ENCODE data around the gene DBN1.

The DBN1 gene

DNA sequence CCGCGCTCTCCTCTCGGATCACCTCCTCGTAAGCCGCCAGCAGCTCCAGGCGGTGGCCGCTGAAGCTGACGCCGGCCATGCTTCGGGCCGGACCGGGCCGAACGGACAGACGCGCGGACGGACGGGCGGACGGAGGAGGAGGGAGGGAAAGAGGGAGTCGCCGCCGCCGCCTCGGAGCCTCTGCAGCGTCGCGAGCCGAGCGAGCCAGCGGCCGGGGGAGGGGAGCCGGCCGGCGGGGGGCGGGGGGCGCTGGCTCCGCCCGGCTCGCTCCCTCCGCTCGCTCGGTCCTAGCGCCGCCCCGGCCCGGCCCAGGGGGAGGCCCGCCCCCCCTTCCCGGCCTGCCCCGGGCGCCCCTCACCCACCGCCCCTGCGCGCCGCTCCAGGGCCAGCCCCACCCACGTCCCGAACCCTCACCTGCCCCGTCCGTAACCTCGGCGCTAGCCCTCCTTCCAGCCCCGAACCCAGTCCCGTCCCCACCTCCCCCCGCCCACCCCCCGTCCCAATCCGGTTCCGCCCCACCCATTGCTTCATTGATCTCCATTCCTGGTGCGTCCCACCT is at the start of gene DBN1:
TSS of gene DBN1 (minus strand) at position 192 of the 559 bp plus-strand sequence. CDS start at position 79, 113 bp downstream.
- DNase-seq = no peak

DNA sequence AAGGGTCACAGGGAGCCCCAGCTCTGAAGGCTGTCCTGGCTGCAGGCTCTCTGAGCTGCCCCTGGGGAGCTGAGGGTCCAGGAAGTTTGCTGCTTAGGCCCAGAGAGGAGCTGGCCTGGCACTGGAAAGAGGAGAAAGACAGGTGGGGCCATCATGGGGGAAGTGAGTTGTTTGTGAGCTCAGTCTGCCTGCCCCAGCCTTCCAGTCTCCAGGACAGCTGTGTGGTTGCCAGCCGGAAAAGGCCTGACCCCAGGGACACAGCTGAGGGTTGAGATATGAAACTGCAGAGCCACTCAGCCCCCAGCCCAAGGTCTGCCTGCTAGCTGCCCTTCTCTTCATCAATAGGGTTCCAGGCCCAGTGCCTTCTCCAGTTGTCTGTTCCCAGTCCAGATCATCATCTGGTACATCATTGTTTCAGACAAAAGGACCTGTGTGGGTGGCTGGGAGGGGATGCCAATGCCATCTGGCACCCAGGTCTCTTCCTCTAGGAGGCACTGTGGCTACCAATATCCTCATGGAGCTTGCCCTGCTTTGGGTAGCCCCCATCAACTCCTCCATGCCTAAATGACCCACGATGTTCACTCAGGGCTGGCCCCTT is 47.6 kb upstream of the DBN1 start:
- DNase-seq = no peak

GRCh38 chr5:177520271-177520670 is 46.8 kb upstream of the DBN1 start:
- DNase-seq = no peak

- no peak for DNase-seq
Measured at GRCh38 chr5:177519463-177520235, 46.2 kb upstream of the DBN1 start.

GRCh38 chr5:177516601-177517568 is 43.5 kb upstream of the DBN1 start, which contains the start of gene DDX41:
TSS of gene DDX41 (minus strand) at chr5:177516961. CDS start at chr5:177516945, 16 bp downstream.
- peak; percentile 99 for DNase-seq

- DNase-seq = no peak
Measured at GRCh38 chr5:177515580-177515979, 42.1 kb upstream of the DBN1 start.

DNA sequence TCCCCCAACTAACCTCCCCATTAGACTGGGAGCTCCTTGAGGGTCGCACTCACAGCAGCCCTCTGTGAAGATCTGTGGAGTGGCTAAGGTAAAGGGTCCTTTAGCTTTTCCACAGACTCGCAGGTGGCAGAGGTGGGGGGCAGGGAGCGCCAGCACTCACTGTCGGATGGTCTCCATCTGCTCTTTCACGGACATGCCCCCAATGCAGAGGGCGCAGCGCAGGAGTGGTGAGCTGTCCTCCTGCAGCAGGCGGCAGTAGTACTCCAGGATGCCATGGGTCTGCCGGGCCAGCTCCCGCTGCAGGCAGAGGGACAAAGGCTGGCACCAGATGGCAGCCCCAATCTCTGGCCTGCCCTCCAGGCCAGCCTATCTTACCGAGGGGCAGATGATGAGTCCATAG is 41.1 kb upstream of the DBN1 start:
- DNase-seq = no peak

GRCh38 chr5:177513500-177513899 is 40.1 kb upstream of the DBN1 start:
- DNase-seq = no peak

GRCh38 chr5:177512736-177513380 is 39.4 kb upstream of the DBN1 start:
- no peak for DNase-seq

DNA sequence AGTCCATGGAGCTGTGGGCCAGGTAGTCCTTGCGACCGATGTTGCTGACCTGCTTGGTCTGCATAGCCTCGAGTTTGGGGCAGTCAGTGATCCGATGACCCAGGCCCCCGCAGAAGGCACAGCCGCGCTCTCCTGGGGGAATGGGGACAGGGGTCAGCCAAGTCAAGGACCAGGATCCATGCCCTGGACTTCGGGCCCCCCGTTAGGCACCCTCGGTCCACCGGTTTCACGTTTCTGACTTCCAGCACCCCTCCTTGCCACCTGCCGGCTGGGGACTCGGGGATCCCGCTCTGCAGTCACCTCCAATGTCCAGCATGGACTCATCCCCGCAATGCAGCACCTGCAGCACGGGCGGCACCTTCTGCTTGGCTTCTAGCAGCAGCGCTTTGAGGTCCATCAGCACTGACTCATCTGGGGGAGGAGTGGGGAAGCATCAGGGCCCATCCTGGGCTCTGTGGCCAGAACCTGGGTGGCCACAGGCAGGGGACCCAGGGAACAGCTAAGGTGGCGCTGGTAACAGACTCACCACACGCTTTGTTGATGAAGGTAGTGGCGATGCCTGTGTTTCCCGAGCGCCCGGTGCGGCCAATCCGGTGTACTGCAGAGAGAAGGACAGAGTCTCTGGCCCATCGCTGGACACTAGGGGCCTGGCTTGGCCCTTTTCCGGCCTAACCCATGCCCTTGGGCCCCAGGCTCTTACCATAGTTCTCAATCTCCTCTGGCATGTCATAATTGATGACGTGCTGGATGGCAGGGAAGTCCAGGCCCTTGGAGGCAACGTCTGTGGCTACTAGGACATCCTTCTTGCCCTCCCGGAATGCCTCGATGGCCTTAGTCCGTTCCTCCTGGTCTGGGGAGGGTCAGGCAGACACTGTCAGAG is 38.6 kb upstream of the DBN1 start:
- DNase-seq = no peak

DNA sequence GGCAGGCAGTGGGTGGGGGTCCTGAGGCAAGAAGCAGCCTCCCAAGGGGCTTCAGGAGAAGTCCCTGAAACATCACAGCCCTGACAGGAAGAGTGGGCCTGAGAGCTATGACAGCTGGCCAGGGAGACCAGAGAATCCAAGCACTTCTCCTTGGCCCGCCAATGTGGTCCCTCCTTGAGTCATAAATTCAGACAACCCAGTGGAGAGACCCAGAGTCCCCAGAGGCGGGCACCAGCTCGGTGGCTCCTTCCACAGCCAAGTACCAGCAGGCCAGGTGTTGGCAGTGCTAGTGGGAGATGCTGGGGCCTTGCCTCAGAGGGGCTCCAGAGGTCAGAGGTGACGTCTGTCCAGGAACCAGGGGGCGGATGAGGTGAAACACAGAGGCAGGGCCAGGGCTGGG is 37.7 kb upstream of the DBN1 start:
- no peak for DNase-seq

- no peak for DNase-seq
Measured at GRCh38 chr5:177510567-177511053, 37.2 kb upstream of the DBN1 start.

DNA sequence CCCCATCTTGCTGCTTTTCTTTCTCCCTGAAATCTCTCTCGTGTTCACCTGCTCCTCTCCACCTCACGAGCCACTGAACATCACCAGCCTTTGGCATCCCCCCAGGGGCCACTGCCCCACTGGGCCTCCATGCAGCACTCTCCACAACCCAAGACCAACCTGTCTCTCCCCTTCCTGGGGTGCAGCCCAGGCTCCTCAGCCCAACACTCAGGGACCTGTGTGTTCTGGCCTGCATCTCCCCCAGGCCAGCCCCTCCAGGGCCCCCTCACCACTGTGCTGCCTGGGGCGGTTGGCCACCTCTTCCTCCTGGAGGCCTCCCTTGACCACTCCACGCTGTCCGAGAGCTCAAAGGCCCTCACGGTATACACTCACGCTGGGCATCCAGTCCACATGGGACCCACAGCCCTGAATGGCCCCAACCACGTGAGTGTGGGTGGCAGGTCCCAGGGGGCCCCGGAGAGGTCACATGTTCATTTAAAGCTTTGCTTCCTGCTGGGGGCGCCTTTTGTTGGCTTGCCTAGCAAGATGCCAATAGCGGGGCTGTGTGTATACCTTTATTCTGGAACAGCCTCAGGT is 36.6 kb upstream of the DBN1 start:
- DNase-seq = no peak

DNA sequence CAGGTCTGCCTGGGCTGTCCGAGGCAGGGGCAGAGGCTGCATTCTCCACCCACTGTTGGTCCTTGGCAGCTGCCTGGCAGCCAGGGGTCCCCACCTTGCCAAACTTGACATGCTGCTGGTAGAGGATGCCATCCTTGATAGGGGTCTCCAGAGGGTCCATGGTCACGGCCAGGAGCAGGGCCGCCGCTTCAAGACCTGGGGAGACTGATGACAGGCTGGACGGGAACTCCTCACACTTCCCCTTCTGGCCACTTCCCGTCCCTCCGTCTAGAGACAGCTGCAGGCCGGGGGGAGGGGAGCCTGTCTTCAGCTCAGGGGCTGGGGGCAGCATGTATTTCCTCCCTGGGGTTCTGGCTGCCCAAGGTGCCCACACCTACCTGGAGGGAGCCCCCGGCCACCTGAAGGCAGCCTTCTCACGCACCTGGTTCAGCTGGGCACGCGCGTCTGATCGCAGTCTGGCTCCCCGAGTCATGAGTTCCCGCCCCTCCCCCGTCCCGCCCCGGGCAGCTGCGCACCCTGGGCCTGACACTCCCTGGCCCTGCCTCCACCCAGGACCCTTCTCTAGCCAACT is 36.0 kb upstream of the DBN1 start, which contains the start of gene DOK3:
TSS of gene DOK3 (minus strand) at position 446 of the 571 bp plus-strand sequence. CDS start at position 160, 286 bp downstream.
- no peak for DNase-seq

- DNase-seq = no peak
Measured at GRCh38 chr5:177508837-177509236, 35.4 kb upstream of the DBN1 start.

DNA sequence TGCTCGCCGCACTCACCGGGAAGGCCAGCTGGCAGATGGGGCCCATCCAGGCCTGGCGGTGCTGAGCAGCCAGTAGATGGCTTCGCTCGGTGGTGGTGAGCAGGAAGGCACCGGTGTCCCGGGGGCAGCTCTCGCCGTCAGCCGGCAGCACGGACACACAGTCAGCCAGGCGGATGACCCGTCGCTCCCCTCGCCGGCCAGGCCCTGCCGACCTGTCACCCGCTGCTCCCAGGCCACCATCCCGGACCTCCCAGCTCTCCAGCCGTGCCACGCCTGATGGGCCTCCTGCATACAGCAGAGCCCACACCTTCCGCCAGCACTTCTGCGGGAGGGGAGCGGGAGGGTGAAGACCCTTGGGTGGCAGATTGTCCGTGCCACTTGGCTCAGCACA is 34.8 kb upstream of the DBN1 start:
- DNase-seq = no peak

GRCh38 chr5:177507596-177508220 is 34.3 kb upstream of the DBN1 start:
- no peak for DNase-seq

DNA sequence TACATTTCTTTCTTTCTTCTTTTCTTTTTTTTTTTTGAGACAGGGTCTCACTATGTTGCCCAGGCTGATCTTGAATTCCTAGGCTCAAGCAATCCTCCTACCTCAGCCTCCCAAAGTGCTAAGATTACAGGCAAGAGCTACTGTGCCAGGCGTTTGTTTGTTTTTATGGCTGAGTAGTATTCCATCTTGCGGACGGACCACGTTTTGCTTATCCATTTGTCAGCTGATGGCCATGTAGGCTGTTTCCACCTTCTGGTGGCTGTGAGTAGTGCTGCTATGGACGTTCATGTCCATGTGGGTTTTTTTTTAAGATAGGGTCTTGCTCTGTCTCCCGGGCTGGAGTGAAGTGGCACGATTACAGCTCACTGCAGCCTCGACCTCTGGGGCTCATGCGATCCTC is 33.7 kb upstream of the DBN1 start:
- no peak for DNase-seq

DNA sequence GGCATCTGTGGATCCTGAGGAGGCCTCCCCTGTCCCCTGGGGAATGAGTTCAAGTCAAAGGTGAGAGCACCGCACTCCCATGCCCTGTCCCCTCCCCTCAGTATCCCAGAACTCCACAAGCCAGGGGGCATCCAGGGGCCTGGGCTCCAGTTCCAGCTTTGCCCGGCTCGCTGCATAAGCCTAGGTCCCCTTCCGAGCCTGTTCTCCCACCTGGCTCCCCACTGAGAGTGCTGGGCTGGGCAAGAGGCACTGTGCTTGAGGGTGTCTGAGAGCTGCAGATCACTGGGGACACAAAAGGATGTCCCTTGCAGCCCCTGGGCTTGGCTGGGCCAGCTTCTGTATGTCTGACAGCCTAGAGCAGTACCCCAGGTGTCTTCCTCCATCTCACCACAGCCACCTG is 31.6 kb upstream of the DBN1 start:
- DNase-seq = no peak

All from islet precursor cell (in vitro differentiated cells).